HL-60 (cell line): ENCODE results near the gene WFDC2.

Experiments
- DNase-seq, 2 experiments: peaks; one replicate each; pipeline ENCODE4 v3.0.0-alpha.2; 2010 to 2020; ENCODE audit warnings: low read depth in 1 of 2, low spot score in 1 of 2
- H3K27ac ChIP-seq: fragments of 250-450 bp; sonication (Bioruptor Pico); replicated peaks from 2 replicates; pipeline ENCODE4 v1.5.1; 2020; ENCODE audit warnings: mild to moderate bottlenecking, moderate library complexity
- H3K27me3 ChIP-seq: fragments of 250-450 bp; sonication (Bioruptor Pico); 2 replicates; pipeline ENCODE4 v1.5.1; 2021; ENCODE audit warnings: mild to moderate bottlenecking, moderate library complexity; ENCODE audit not compliant: insufficient read depth, poor library complexity, severe bottlenecking
- H3K4me3 ChIP-seq: replicated peaks from 2 replicates; pipeline ENCODE4 v1.5.1; 2011; ENCODE audit warnings: mild to moderate bottlenecking, control low read depth, low read length; ENCODE audit not compliant: insufficient read depth
- CTCF ChIP-seq: IDR thresholded peaks from one replicate; pipeline ENCODE4 v1.5.1; 2011; ENCODE audit warnings: low read length, control low read depth, inconsistent platforms; ENCODE audit not compliant: insufficient read depth
- GABPA ChIP-seq: IDR thresholded peaks from 2 replicates; pipeline ENCODE4 v1.6.1; 2012; ENCODE audit warnings: low read depth
- POLR2AphosphoS5 ChIP-seq: IDR thresholded peaks from 2 replicates; pipeline ENCODE4 v1.6.1; 2012; ENCODE audit warnings: low read depth
- SPI1 ChIP-seq: IDR thresholded peaks from 2 replicates; pipeline ENCODE4 v1.6.1; 2012; ENCODE audit warnings: low read depth, mild to moderate bottlenecking, borderline replicate concordance
- TF ChIP-seq, protein P1 (sequence below): IDR thresholded peaks from 2 replicates; pipeline ENCODE4 v1.6.1; 2012; ENCODE audit warnings: low read depth; ENCODE audit not compliant: insufficient replicate concordance

WFDC2 gene

GRCh38 chr20:45452772-45453691 is 16.5 kb upstream of the WFDC2 start:
- no peaks in the 10 kb centered on the region for H3K27me3 ChIP-seq
- TF ChIP-seq POLR2AphosphoS5 (no peak), GABPA (no peak), SPI1 (no peak), CTCF (no peak)
- TF ChIP-seq, protein P1, sequence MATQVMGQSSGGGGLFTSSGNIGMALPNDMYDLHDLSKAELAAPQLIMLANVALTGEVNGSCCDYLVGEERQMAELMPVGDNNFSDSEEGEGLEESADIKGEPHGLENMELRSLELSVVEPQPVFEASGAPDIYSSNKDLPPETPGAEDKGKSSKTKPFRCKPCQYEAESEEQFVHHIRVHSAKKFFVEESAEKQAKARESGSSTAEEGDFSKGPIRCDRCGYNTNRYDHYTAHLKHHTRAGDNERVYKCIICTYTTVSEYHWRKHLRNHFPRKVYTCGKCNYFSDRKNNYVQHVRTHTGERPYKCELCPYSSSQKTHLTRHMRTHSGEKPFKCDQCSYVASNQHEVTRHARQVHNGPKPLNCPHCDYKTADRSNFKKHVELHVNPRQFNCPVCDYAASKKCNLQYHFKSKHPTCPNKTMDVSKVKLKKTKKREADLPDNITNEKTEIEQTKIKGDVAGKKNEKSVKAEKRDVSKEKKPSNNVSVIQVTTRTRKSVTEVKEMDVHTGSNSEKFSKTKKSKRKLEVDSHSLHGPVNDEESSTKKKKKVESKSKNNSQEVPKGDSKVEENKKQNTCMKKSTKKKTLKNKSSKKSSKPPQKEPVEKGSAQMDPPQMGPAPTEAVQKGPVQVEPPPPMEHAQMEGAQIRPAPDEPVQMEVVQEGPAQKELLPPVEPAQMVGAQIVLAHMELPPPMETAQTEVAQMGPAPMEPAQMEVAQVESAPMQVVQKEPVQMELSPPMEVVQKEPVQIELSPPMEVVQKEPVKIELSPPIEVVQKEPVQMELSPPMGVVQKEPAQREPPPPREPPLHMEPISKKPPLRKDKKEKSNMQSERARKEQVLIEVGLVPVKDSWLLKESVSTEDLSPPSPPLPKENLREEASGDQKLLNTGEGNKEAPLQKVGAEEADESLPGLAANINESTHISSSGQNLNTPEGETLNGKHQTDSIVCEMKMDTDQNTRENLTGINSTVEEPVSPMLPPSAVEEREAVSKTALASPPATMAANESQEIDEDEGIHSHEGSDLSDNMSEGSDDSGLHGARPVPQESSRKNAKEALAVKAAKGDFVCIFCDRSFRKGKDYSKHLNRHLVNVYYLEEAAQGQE: no peak
- DNase-seq: no peak
- H3K27ac ChIP-seq: no peak overlapping the region
- H3K4me3 ChIP-seq: no peak overlapping the region

- no peak overlapping the region for H3K4me3 ChIP-seq
- DNase-seq: peak in 1 of 2 experiments; percentile 45
- no peak overlapping the region for H3K27ac ChIP-seq
- TF ChIP-seq CTCF: peak; percentile 30
- no peak for TF ChIP-seq POLR2AphosphoS5
- no peaks in the 10 kb centered on the region for H3K27me3 ChIP-seq
Measured at GRCh38 chr20:45456632-45457031, 12.9 kb upstream of the WFDC2 start.

GRCh38 chr20:45459606-45460005 is 9.9 kb upstream of the WFDC2 start:
- TF ChIP-seq SPI1 (no peak), CTCF (no peak), GABPA (no peak), POLR2AphosphoS5 (no peak)
- TF ChIP-seq, protein P1: no peak
- Histone ChIP-seq H3K4me3 (no peak overlapping the region), H3K27ac (no peak overlapping the region), H3K27me3 (no peaks in the 10 kb centered on the region)
- no peak for DNase-seq
